Measurements from ENCODE around the gene TACC3.

Gene TACC3

GRCh38 chr4:1725521-1725920 is 4.2 kb downstream of the TACC3 start:
- DNase-seq: no peak

- DNase-seq: peak; percentile 88
These were observed 5.0 kb downstream of the TACC3 start for GRCh38 chr4:1726146-1726934.

GRCh38 chr4:1727117-1728031 is 6.1 kb downstream of the TACC3 start:
- no peak for DNase-seq

GRCh38 chr4:1728061-1728980 is 7.0 kb downstream of the TACC3 start:
- no peak for DNase-seq

GRCh38 chr4:1730532-1731135 is 9.3 kb downstream of the TACC3 start:
- DNase-seq: no peak

GRCh38 chr4:1731180-1731579 is 9.9 kb downstream of the TACC3 start:
- DNase-seq: no peak

- DNase-seq: no peak
These were observed 11.6 kb downstream of the TACC3 start for GRCh38 chr4:1732911-1733310.

GRCh38 chr4:1735215-1735614 is 13.9 kb downstream of the TACC3 start:
- DNase-seq: no peak

GRCh38 chr4:1736812-1737211 is 15.5 kb downstream of the TACC3 start:
- no peak for DNase-seq

- no peak for DNase-seq
These were observed 16.3 kb downstream of the TACC3 start for GRCh38 chr4:1737666-1738065.

GRCh38 chr4:1738410-1738809 is 17.1 kb downstream of the TACC3 start:
- no peak for DNase-seq

- no peak for DNase-seq
These were observed 18.0 kb downstream of the TACC3 start for GRCh38 chr4:1739358-1739757.

GRCh38 chr4:1740021-1740545 is 18.8 kb downstream of the TACC3 start:
- no peak for DNase-seq

GRCh38 chr4:1741208-1741607 is 19.9 kb downstream of the TACC3 start:
- no peak for DNase-seq

- DNase-seq: no peak
These were observed 22.2 kb downstream of the TACC3 start for GRCh38 chr4:1743551-1743950.

- no peak for DNase-seq
These were observed 22.7 kb downstream of the TACC3 start for GRCh38 chr4:1743975-1744374.

GRCh38 chr4:1744552-1744951 is 23.2 kb downstream of the TACC3 start:
- no peak for DNase-seq

GRCh38 chr4:1745165-1745564 is 23.8 kb downstream of the TACC3 start:
- no peak for DNase-seq

- no peak for DNase-seq
These were observed 24.4 kb downstream of the TACC3 start for GRCh38 chr4:1745697-1746096.

- DNase-seq: peak; percentile 82
These were observed 25.0 kb downstream of the TACC3 start for GRCh38 chr4:1746265-1746691.

GRCh38 chr4:1746919-1747602 is 25.7 kb downstream of the TACC3 start:
- no peak for DNase-seq

GRCh38 chr4:1747603-1747967 is 26.3 kb downstream of the TACC3 start:
- DNase-seq: no peak

Data from right hindlimb (tissue), 1 donor.